SK-N-SH (cell line): Measurements from ENCODE around the gene GNB5. TPM values are rescaled to one million over a fixed set of nuclear protein-coding genes. Genes with fewer than 3 reads are reported as not detected.

Experiments
- CTCF ChIA-PET: fragments of 300-600, 350-600 bp; formaldehyde crosslinking; extraction: SDS; loops from one replicate; lab custom pipeline; 2021; lab: Yijun Ruan, JAX
- POLR2A ChIA-PET: fragments of 350-600 bp; sonication (Branson Sonifier 250); formaldehyde crosslinking; extraction: SDS; loops from one replicate; lab custom pipeline; 2020; ENCODE audit warnings: antibody characterized with exemption, inconsistent platforms; lab: Yijun Ruan, JAX
- DNase-seq: peaks from one replicate; pipeline ENCODE4 v3.0.0; 2012
- H2AFZ ChIP-seq: fragments of 200-600 bp; sonication (generic); 2 replicates; pipeline ENCODE4 v1.8.1; 2016; ENCODE audit warnings: antibody characterized with exemption, mild to moderate bottlenecking, low read depth
- H3F3A ChIP-seq: fragments of 200-600 bp; sonication (generic); replicated peaks from 2 replicates; pipeline ENCODE3; 2016; ENCODE audit warnings: antibody characterized with exemption, mild to moderate bottlenecking; ENCODE audit not compliant: insufficient read depth
- H3K27ac ChIP-seq, 2 experiments: fragments of 200-500 bp in 1 of 2; fragments of 200-600 bp in 1 of 2; sonication (Bioruptor generic) in 1 of 2; sonication (generic), shearing (Covaris generic) in 1 of 2; 2 replicates each; pipeline versions ENCODE4 v1.5.1 to v1.6.1; 2014 to 2016; ENCODE audit warnings: low read depth in 2 of 2, inconsistent platforms in 1 of 2, low read length in 1 of 2, mild to moderate bottlenecking in 1 of 2, mixed read lengths in 1 of 2
- H3K27me3 ChIP-seq: fragments of 200-600 bp; sonication (generic), shearing (Covaris generic); 2 replicates; pipeline ENCODE4 v1.6.1; 2016; ENCODE audit warnings: mixed run types; ENCODE audit not compliant: insufficient read depth
- H3K36me3 ChIP-seq, 2 experiments: fragments of 200-500 bp in 1 of 2; fragments of 200-600 bp in 1 of 2; sonication (Bioruptor generic) in 1 of 2; sonication (generic) in 1 of 2; replicated peaks in 1 of 2; 2 replicates each; pipeline versions ENCODE3 to v1.5.1; 2014 to 2016; ENCODE audit warnings: low read length in 1 of 2, mild to moderate bottlenecking in 1 of 2; ENCODE audit not compliant: insufficient read depth in 2 of 2, control insufficient read depth in 1 of 2
- H3K4me1 ChIP-seq, 2 experiments: fragments of 200-500 bp in 1 of 2; fragments of 200-600 bp in 1 of 2; sonication (Bioruptor generic) in 1 of 2; sonication (generic), shearing (Covaris generic) in 1 of 2; 2 replicates each; pipeline versions ENCODE4 v1.5.1 to v1.6.1; 2014 to 2016; ENCODE audit warnings: low read depth in 1 of 2, low read length in 1 of 2, mixed run types in 1 of 2; ENCODE audit not compliant: insufficient read depth in 2 of 2, control insufficient read depth in 1 of 2
- H3K4me2 ChIP-seq: fragments of 200-600 bp; sonication (generic), shearing (Covaris generic); 2 replicates; pipeline ENCODE4 v1.6.1; 2017; ENCODE audit warnings: mixed run types
- H3K4me3 ChIP-seq, 2 experiments: fragments of 200-500 bp in 1 of 2; fragments of 200-600 bp in 1 of 2; sonication (Bioruptor generic) in 1 of 2; sonication (generic), shearing (Covaris generic) in 1 of 2; 2 replicates each; pipeline versions ENCODE4 v1.5.1 to v1.8.1; 2014 to 2016; ENCODE audit warnings: low read depth in 2 of 2, inconsistent platforms in 1 of 2, low read length in 1 of 2, mild to moderate bottlenecking in 1 of 2, mixed read lengths in 1 of 2, moderate library complexity in 1 of 2
- H3K79me2 ChIP-seq: fragments of 200-600 bp; sonication (generic); 2 replicates; pipeline ENCODE4 v1.8.1; 2017; ENCODE audit warnings: mild to moderate bottlenecking; ENCODE audit not compliant: insufficient read depth
- H3K9ac ChIP-seq: fragments of 200-600 bp; sonication (generic); 2 replicates; pipeline ENCODE4 v1.6.1; 2017; ENCODE audit warnings: mixed run types
- H3K9me2 ChIP-seq: fragments of 200-600 bp; sonication (generic); 2 replicates; pipeline ENCODE4 v1.6.1; 2017; ENCODE audit warnings: mixed run types
- H3K9me3 ChIP-seq: fragments of 200-600 bp; sonication (generic); 2 replicates; pipeline ENCODE4 v1.6.1; 2017; ENCODE audit warnings: mixed run types, mild to moderate bottlenecking, moderate library complexity
- H4K20me1 ChIP-seq: fragments of 200-600 bp; sonication (generic); 2 replicates; pipeline ENCODE4 v1.6.1; 2017; ENCODE audit warnings: mild to moderate bottlenecking, mixed run types; ENCODE audit not compliant: insufficient read depth
- ELF1 ChIP-seq: IDR thresholded peaks from 2 replicates; pipeline ENCODE4 v1.4.0; 2012
- EZH2phosphoT487 ChIP-seq: fragments of 200-600 bp; sonication (generic); IDR thresholded peaks from 2 replicates; pipeline ENCODE4 v1.6.1; 2017; ENCODE audit warnings: low read depth, mixed run types, mild to moderate bottlenecking, antibody characterized with exemption, moderate library complexity, borderline replicate concordance
- FOXJ3 ChIP-seq: sonication (generic); formaldehyde crosslinking; IDR thresholded peaks from 2 replicates; pipeline ENCODE4 v1.5.1; 2020; ENCODE audit warnings: mild to moderate bottlenecking, missing genetic modification reagents
- FOXM1 ChIP-seq: IDR thresholded peaks from 2 replicates; pipeline ENCODE4 v1.4.0; 2012; ENCODE audit warnings: low read depth, mild to moderate bottlenecking
- GATA2 ChIP-seq: sonication (generic); formaldehyde crosslinking; IDR thresholded peaks from 2 replicates; pipeline ENCODE4 v1.5.0; 2020; ENCODE audit warnings: mild to moderate bottlenecking, missing genetic modification reagents
- JUND ChIP-seq: IDR thresholded peaks from 2 replicates; pipeline ENCODE4 v1.4.0; 2012
- MXI1 ChIP-seq: IDR thresholded peaks from 2 replicates; pipeline ENCODE4 v1.6.1; 2012; ENCODE audit warnings: mild to moderate bottlenecking, low read depth, low read length, improper control_type of control experiment
- NRF1 ChIP-seq: IDR thresholded peaks from 2 replicates; pipeline ENCODE4 v1.6.1; 2012; ENCODE audit warnings: low read depth, mild to moderate bottlenecking, low read length
- POLR2AphosphoS5 ChIP-seq: IDR thresholded peaks from 2 replicates; pipeline ENCODE4 v1.6.1; 2012; ENCODE audit warnings: low read depth, low read length
- RAD21 ChIP-seq: IDR thresholded peaks from 2 replicates; pipeline ENCODE4 v1.6.1; 2012; ENCODE audit warnings: mild to moderate bottlenecking, low read length
- RCOR1 ChIP-seq: fragments of 150-350 bp; IDR thresholded peaks from 2 replicates; pipeline ENCODE4 v1.6.1; 2017; ENCODE audit warnings: antibody characterized with exemption, low read length
- RFX5 ChIP-seq: IDR thresholded peaks from 2 replicates; pipeline ENCODE4 v1.6.1; 2012; ENCODE audit warnings: mild to moderate bottlenecking, improper control_type of control experiment, low read length
- SIN3A ChIP-seq: IDR thresholded peaks from 2 replicates; pipeline ENCODE4 v1.6.1; 2012; ENCODE audit warnings: low read depth, mild to moderate bottlenecking, low read length, moderate library complexity, borderline replicate concordance
- SMC3 ChIP-seq: IDR thresholded peaks from 2 replicates; pipeline ENCODE4 v1.6.1; 2012; ENCODE audit warnings: low read depth, low read length, improper control_type of control experiment
- TCF12 ChIP-seq: IDR thresholded peaks from 2 replicates; pipeline ENCODE4 v1.4.0; 2012
- TEAD4 ChIP-seq: IDR thresholded peaks from 2 replicates; pipeline ENCODE4 v1.4.0; 2012; ENCODE audit warnings: mild to moderate bottlenecking, borderline replicate concordance; ENCODE audit not compliant: insufficient read depth
- YY1 ChIP-seq: IDR thresholded peaks from 2 replicates; pipeline ENCODE4 v1.4.0; 2012; ENCODE audit warnings: low read depth, mild to moderate bottlenecking
- WGBS: methylation state at CpG from one replicate; pipeline ENCODE4 v1.1.6; 2017; ENCODE audit warnings: low lambda C conversion rate; 5-methylcytosine and 5-hydroxymethylcytosine counted together
- polyA plus RNA-seq, 3 experiments: library from polyadenylated mRNA; depleted of rRNA; stranded (reverse); fragments of >200 nt; gene quantifications; 2 replicates each; pipeline ENCODE4 v1.2.3, GENCODE V29; 2012
- TF ChIP-seq, protein P1 (sequence below): IDR thresholded peaks from 2 replicates; pipeline ENCODE4; 2012
- TF ChIP-seq, protein P2 (sequence below): fragments of 150-350 bp; IDR thresholded peaks from 2 replicates; pipeline ENCODE4 v1.6.1; 2016; ENCODE audit warnings: mild to moderate bottlenecking, low read depth, low read length
- TF ChIP-seq, protein P3 (sequence below): IDR thresholded peaks from 2 replicates; pipeline ENCODE4 v1.4.0; 2012; ENCODE audit warnings: low read depth, borderline replicate concordance
- TF ChIP-seq, protein P4 (sequence below): fragments of 200-600 bp; sonication (generic); IDR thresholded peaks from 2 replicates; pipeline ENCODE4 v1.6.1; 2017; ENCODE audit warnings: antibody characterized with exemption, mild to moderate bottlenecking, moderate library complexity
- TF ChIP-seq, protein P5 (sequence below): fragments of 150-350 bp; IDR thresholded peaks from 2 replicates; pipeline ENCODE4 v1.6.1; 2017; ENCODE audit warnings: antibody characterized with exemption, low read length, low read depth, borderline replicate concordance

Gene GNB5
- polyA plus RNA-seq, 1 of the 3 experiments (the other 2 are of a cell fraction) = 73.7 TPM

DNA sequence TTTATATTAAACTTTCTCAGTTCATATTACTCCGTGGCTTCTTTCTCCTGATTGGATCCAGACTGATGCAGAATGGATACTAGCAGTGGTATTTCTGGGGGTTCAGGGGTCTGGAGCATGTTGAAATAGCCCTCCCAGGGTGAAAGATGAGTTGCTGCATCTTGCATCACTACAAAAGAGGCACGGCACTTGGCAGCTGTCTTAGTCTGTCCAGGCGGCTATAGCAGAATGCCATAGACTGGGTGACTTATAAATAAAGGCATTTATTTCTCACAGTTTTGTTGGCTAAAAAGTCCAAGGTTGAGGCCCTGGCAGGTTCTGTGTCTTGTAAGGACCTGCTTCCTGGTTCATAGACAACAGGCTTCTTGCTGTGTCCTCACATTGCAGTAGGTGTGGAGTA, 78.0 kb downstream of the GNB5 start:
- H3K9me3 ChIP-seq = no peaks in the 10 kb centered on the region
- H3K9ac ChIP-seq = no peak overlapping the region
- H3K4me3 ChIP-seq = no peak overlapping the region
- 100% methylated on average over 3 of the region's 3 CpGs for WGBS
- POLR2A ChIA-PET = no interaction called here
- H4K20me1 ChIP-seq = no peaks in the 10 kb centered on the region
- peaks cover 4% of the 10 kb centered on the region for H3F3A ChIP-seq
- DNase-seq = no peak
- no peaks in the 10 kb centered on the region for H3K36me3 ChIP-seq
- H3K27me3 ChIP-seq = no peaks in the 10 kb centered on the region
- no peak for TF ChIP-seq MXI1
- no peak for TF ChIP-seq FOXJ3 (CRISPR knock-in tag)
- TF ChIP-seq YY1 = no peak
- TF ChIP-seq TCF12 = no peak
- no peak for TF ChIP-seq FOXM1
- TF ChIP-seq, all 33 proteins: peak for 0
- Histone ChIP-seq H3K79me2 (no peaks in the 10 kb centered on the region), H3K4me2 (no peak overlapping the region), H3K9me2 (no peaks in the 10 kb centered on the region), H3K4me1 (peaks cover 4 to 9% of the 10 kb centered on the region in 2 experiments; a peak in 1 of 4 replicates), H3K27ac (no peak overlapping the region), H2AFZ (no peak overlapping the region)
- CTCF ChIA-PET = interaction anchor here (0.8 to 2.0 kb wide), 2 partner anchors 10 to 30 kb away, joined by 3 to 5 read pairs; no protein-coding TSS in a partner anchor

DNA sequence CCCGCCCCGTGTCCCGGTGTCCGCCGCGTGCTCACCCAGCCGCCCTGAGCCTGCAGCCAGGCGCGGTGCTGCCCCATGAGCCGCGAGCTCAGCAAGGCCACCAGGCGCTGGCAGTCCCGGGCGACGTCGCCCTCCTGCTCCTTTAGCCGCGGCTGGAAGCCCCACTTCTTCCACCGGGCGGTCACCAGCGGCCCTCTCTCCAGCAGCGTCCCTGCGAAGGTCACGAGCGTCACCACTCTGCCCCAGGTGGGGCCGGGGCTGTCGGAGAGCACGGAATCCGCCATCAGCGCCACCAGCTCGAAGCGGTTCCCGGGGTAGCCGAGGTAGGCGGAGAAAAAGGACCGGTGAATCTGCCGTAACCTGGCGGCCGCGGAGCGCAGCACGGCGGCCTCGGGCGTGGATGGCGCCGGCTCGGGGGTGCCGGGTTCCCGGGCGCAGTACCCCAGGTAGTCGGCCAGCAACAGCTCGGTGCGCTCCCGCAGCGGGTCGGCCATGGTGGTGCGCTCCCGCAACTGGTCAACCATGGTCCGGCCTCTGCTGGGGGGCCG, 78.9 kb downstream of the GNB5 start:
- ChIA-PET CTCF (interaction anchor here (0.7 to 2.0 kb wide), 3 partner anchors 13 to 29 kb away, joined by 3 to 5 read pairs (median 4); no protein-coding TSS in a partner anchor), POLR2A (no interaction called here)
- no peaks in the 10 kb centered on the region for H3K27me3 ChIP-seq
- H3K9ac ChIP-seq = no peak overlapping the region
- peak overlapping the region in 1 of 2 experiments; percentile 20; a peak in 1 of 4 replicates for H3K4me3 ChIP-seq
- 58% methylated on average over 29 of the region's 61 CpGs for WGBS
- peak; percentile 82 for DNase-seq
- H3K4me1 ChIP-seq = peaks cover 4 to 9% of the 10 kb centered on the region in 2 experiments; a peak in 1 of 4 replicates
- H3K9me3 ChIP-seq = no peaks in the 10 kb centered on the region
- no peak overlapping the region for H3K27ac ChIP-seq
- H3K36me3 ChIP-seq = no peaks in the 10 kb centered on the region
- H3K79me2 ChIP-seq = no peaks in the 10 kb centered on the region
- no peak overlapping the region for H2AFZ ChIP-seq
- no peaks in the 10 kb centered on the region for H4K20me1 ChIP-seq
- no peaks in the 10 kb centered on the region for H3F3A ChIP-seq
- H3K4me2 ChIP-seq = no peak overlapping the region
- H3K9me2 ChIP-seq = no peaks in the 10 kb centered on the region
- TF ChIP-seq POLR2AphosphoS5 (no peak), EZH2phosphoT487 (no peak), NRF1 (no peak), RCOR1 (no peak), TEAD4 (no peak), ELF1 (no peak), GATA2 (no peak), RAD21 (no peak), YY1 (no peak), RFX5 (no peak), SIN3A (no peak), SMC3 (no peak), TCF12 (no peak), JUND (no peak)
- TF ChIP-seq, protein P1, sequence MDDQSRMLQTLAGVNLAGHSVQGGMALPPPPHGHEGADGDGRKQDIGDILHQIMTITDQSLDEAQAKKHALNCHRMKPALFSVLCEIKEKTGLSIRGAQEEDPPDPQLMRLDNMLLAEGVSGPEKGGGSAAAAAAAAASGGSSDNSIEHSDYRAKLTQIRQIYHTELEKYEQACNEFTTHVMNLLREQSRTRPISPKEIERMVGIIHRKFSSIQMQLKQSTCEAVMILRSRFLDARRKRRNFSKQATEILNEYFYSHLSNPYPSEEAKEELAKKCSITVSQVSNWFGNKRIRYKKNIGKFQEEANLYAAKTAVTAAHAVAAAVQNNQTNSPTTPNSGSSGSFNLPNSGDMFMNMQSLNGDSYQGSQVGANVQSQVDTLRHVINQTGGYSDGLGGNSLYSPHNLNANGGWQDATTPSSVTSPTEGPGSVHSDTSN = no peak
- TF ChIP-seq, protein P2, sequence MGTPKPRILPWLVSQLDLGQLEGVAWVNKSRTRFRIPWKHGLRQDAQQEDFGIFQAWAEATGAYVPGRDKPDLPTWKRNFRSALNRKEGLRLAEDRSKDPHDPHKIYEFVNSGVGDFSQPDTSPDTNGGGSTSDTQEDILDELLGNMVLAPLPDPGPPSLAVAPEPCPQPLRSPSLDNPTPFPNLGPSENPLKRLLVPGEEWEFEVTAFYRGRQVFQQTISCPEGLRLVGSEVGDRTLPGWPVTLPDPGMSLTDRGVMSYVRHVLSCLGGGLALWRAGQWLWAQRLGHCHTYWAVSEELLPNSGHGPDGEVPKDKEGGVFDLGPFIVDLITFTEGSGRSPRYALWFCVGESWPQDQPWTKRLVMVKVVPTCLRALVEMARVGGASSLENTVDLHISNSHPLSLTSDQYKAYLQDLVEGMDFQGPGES = no peak
- TF ChIP-seq, protein P3, sequence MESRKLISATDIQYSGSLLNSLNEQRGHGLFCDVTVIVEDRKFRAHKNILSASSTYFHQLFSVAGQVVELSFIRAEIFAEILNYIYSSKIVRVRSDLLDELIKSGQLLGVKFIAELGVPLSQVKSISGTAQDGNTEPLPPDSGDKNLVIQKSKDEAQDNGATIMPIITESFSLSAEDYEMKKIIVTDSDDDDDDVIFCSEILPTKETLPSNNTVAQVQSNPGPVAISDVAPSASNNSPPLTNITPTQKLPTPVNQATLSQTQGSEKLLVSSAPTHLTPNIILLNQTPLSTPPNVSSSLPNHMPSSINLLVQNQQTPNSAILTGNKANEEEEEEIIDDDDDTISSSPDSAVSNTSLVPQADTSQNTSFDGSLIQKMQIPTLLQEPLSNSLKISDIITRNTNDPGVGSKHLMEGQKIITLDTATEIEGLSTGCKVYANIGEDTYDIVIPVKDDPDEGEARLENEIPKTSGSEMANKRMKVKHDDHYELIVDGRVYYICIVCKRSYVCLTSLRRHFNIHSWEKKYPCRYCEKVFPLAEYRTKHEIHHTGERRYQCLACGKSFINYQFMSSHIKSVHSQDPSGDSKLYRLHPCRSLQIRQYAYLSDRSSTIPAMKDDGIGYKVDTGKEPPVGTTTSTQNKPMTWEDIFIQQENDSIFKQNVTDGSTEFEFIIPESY = no peak
- TF ChIP-seq, protein P4, sequence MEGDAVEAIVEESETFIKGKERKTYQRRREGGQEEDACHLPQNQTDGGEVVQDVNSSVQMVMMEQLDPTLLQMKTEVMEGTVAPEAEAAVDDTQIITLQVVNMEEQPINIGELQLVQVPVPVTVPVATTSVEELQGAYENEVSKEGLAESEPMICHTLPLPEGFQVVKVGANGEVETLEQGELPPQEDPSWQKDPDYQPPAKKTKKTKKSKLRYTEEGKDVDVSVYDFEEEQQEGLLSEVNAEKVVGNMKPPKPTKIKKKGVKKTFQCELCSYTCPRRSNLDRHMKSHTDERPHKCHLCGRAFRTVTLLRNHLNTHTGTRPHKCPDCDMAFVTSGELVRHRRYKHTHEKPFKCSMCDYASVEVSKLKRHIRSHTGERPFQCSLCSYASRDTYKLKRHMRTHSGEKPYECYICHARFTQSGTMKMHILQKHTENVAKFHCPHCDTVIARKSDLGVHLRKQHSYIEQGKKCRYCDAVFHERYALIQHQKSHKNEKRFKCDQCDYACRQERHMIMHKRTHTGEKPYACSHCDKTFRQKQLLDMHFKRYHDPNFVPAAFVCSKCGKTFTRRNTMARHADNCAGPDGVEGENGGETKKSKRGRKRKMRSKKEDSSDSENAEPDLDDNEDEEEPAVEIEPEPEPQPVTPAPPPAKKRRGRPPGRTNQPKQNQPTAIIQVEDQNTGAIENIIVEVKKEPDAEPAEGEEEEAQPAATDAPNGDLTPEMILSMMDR = no peak
- TF ChIP-seq, protein P5, sequence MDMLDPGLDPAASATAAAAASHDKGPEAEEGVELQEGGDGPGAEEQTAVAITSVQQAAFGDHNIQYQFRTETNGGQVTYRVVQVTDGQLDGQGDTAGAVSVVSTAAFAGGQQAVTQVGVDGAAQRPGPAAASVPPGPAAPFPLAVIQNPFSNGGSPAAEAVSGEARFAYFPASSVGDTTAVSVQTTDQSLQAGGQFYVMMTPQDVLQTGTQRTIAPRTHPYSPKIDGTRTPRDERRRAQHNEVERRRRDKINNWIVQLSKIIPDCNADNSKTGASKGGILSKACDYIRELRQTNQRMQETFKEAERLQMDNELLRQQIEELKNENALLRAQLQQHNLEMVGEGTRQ = no peak
